HG02763 (cell line): ENCODE data around the gene NR2F1.

Experiments
- ATAC-seq: cut with Tn5 transposase; IDR thresholded peaks from one replicate; pipeline ENCODE4 v1.9.1; 2021; ENCODE audit warnings: mild to moderate bottlenecking, moderate library complexity; ENCODE audit not compliant: unreplicated experiment

NR2F1 gene

DNA sequence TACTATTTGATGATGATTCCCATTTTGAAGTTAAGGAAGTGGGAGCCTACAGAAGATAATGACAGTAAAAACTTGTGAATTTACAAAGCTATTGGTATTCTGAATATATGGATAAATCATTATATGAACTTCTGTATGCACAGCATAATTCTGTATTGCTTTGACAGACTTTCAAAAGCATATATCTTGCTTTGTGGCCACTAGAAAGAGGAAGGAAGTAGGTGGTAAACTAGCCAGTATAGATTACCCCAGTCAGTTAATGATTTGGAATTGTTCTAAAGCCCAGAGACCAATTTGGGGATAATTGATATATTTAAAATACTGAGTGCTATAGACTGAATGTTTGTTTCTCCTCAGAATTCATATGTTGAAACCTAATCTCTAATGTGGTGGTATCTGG lies 53.0 kb downstream of the NR2F1 start:
- ATAC-seq = no peak

DNA sequence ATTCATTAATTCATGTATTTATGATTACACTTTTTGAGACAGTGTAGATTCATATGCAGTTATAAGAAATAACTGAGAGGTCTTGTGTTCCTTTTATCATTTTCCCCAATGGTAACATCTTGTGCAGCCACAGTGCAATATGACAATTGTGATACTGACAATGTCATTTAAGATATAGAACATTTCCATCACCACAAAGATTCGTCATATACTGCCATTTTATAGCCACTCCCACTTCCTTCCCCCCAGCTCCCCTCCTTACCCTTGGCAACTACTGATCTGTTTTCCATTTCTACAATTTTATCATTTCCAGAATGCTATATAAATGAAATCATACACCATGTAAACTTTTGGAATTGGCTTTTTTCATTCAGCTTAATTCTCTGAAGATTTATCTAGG lies 53.8 kb downstream of the NR2F1 start:
- no peak for ATAC-seq

DNA sequence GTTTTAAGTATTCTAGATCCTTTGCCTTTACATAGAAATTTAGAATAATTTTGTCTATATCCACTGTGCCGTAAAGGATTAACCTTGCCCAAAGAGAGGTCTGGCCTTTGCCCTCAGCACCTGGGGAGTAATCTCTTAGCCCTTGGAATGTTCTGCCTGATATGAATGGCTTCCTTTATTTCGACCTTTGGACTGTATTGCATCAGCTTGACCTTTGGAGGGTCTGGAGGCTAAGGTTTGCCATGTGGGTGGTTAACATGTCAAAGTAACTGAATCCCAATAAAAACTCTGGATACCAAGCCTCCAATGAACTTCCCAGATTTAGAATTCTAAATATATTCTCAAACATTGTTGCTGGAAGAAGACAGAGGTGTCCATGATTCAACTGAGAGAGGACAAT lies 54.7 kb downstream of the NR2F1 start:
- ATAC-seq = no peak

DNA sequence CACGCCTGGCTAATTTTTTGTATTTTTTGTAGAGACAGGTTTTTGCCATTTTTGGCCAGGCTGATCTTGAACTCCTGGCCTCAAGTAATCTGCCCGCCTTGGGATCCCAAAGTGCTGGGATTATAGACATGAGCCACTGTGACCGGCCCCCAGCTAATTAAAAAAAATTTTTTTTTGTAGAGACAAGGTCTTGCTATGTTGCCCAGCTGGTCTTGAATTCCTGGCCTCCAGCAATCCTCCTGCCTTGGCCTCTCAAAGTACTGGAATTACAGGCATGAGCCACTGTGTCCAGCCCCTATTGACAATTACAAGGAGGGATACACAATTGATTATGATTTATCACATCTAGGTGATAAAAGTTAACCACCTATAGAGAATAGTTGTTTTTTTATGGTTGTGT lies 59.5 kb downstream of the NR2F1 start:
- no peak for ATAC-seq
